ENCODE data around the gene NR5A1. TPM values are rescaled to one million over a fixed set of nuclear protein-coding genes. Genes with fewer than 3 reads are reported as not detected.

NR5A1 gene
- total RNA-seq, 1 donor from 2014 or later, result 0.12 TPM

- Mint-ChIP-seq H3K4me1 (ENCODE audit: unreplicated experiment) (peaks cover 8% of the 10 kb centered on the region), H3K27me3 (peaks cover 38% of the 10 kb centered on the region), H3K27ac (no peak overlapping the region), H3K36me3 (no peaks in the 10 kb centered on the region), H3K9me3 (no peaks in the 10 kb centered on the region), H3K4me3 (no peak overlapping the region)
- DNase-seq (ENCODE audit: extremely low spot score, unreplicated experiment), result no peak
- no peak for TF ChIP-seq CTCF (conservative IDR thresholded peaks at IDR 0.05)
These were observed 18.0 kb downstream of the NR5A1 start for GRCh38 chr9:124489222-124489621.

- Mint-ChIP-seq H3K4me1 (ENCODE audit: unreplicated experiment) (peaks cover 8% of the 10 kb centered on the region), H3K36me3 (no peaks in the 10 kb centered on the region), H3K27ac (no peak overlapping the region), H3K4me3 (no peak overlapping the region), H3K9me3 (no peaks in the 10 kb centered on the region), H3K27me3 (peaks cover 39% of the 10 kb centered on the region)
- DNase-seq (ENCODE audit: extremely low spot score, unreplicated experiment), result no peak
- no peak for TF ChIP-seq CTCF (conservative IDR thresholded peaks at IDR 0.05)
These were observed 18.5 kb downstream of the NR5A1 start for GRCh38 chr9:124488641-124489210.

- H3K27me3 Mint-ChIP-seq, result peaks cover 48% of the 10 kb centered on the region
These were observed 19.7 kb downstream of the NR5A1 start for GRCh38 chr9:124487260-124488182.

GRCh38 chr9:124486778-124487259 lies 20.4 kb downstream of the NR5A1 start:
- no peaks in the 10 kb centered on the region for H3K36me3 Mint-ChIP-seq
- peaks cover 8% of the 10 kb centered on the region for H3K4me1 Mint-ChIP-seq (ENCODE audit: unreplicated experiment)
- peaks cover 51% of the 10 kb centered on the region for H3K27me3 Mint-ChIP-seq
- H3K27ac Mint-ChIP-seq, result no peak overlapping the region
- no peaks in the 10 kb centered on the region for H3K9me3 Mint-ChIP-seq
- TF ChIP-seq CTCF (conservative IDR thresholded peaks at IDR 0.05), result no peak
- H3K4me3 Mint-ChIP-seq, result no peak overlapping the region
- no peak for DNase-seq (ENCODE audit: extremely low spot score, unreplicated experiment)

More at GRCh38 chr9:124487260-124488182, 19.7 kb downstream of the NR5A1 start:
- peaks cover 8% of the 10 kb centered on the region for H3K4me1 Mint-ChIP-seq (ENCODE audit: unreplicated experiment)
- no peak for TF ChIP-seq CTCF (conservative IDR thresholded peaks at IDR 0.05)
- H3K9me3 Mint-ChIP-seq, result no peaks in the 10 kb centered on the region
- no peak overlapping the region for H3K27ac Mint-ChIP-seq
- DNase-seq (ENCODE audit: extremely low spot score, unreplicated experiment), result no peak
- H3K4me3 Mint-ChIP-seq, result no peak overlapping the region
- H3K36me3 Mint-ChIP-seq, result no peaks in the 10 kb centered on the region

- no peaks in the 10 kb centered on the region for H3K9me3 Mint-ChIP-seq
- peaks cover 8% of the 10 kb centered on the region for H3K4me1 Mint-ChIP-seq (ENCODE audit: unreplicated experiment)
- no peak for DNase-seq (ENCODE audit: extremely low spot score, unreplicated experiment)
- no peak overlapping the region for H3K4me3 Mint-ChIP-seq
- no peak overlapping the region for H3K27ac Mint-ChIP-seq
- H3K27me3 Mint-ChIP-seq, result peaks cover 53% of the 10 kb centered on the region
- no peak for TF ChIP-seq CTCF (conservative IDR thresholded peaks at IDR 0.05)
- H3K36me3 Mint-ChIP-seq, result no peaks in the 10 kb centered on the region
These were observed 21.3 kb downstream of the NR5A1 start for GRCh38 chr9:124485936-124486335.
